Activated CD4-positive, alpha-beta T cell treated with anti-CD3 and anti-CD28 coated beads, Interleukin-2, amount 10 ng/mL, durations not matched to agents 24 days and 14 days (primary cell): ENCODE results near the gene ZBP1. TPM values are rescaled to one million over a fixed set of nuclear protein-coding genes. Genes with fewer than 3 reads are reported as not detected.
A peak's percentile ranks its signal among the peaks of the same experiment; 100 is the strongest.

Experiments used
- DNase-seq: peaks from one replicate; pipeline ENCODE4 v3.0.0; 2022
- H3K27ac Mint-ChIP-seq: one replicate; pipeline ENCODE4 v1.8.0; 2022; ENCODE audit warnings: mild to moderate bottlenecking, mixed read lengths
- H3K27me3 Mint-ChIP-seq: one replicate; pipeline ENCODE4 v1.8.0; 2022; ENCODE audit warnings: mixed read lengths
- H3K36me3 Mint-ChIP-seq: one replicate; pipeline ENCODE4 v1.8.0; 2022; ENCODE audit warnings: low read depth, mild to moderate bottlenecking, mixed read lengths
- H3K4me1 Mint-ChIP-seq: one replicate; pipeline ENCODE4 v1.8.0; 2021; ENCODE audit warnings: mixed read lengths
- H3K4me3 Mint-ChIP-seq: one replicate; pipeline ENCODE4 v1.8.0; 2022; ENCODE audit warnings: mild to moderate bottlenecking, moderate library complexity, mixed read lengths
- H3K9me3 Mint-ChIP-seq: one replicate; pipeline ENCODE4 v1.8.0; 2021; ENCODE audit warnings: mixed read lengths
- intact Hi-C: fragments of 100-400 bp; cut with micrococcal nuclease; formaldehyde crosslinking; loops from one replicate; pipeline ENCODE4 v1.15.1; 2023
- total RNA-seq: library from RNA; stranded (reverse); gene quantifications from 2 replicates; pipeline ENCODE4 v1.2.3, GENCODE V29; 2022

ZBP1 gene
- total RNA-seq, 1 donor from 2014 or later, result 0.51 TPM

DNA sequence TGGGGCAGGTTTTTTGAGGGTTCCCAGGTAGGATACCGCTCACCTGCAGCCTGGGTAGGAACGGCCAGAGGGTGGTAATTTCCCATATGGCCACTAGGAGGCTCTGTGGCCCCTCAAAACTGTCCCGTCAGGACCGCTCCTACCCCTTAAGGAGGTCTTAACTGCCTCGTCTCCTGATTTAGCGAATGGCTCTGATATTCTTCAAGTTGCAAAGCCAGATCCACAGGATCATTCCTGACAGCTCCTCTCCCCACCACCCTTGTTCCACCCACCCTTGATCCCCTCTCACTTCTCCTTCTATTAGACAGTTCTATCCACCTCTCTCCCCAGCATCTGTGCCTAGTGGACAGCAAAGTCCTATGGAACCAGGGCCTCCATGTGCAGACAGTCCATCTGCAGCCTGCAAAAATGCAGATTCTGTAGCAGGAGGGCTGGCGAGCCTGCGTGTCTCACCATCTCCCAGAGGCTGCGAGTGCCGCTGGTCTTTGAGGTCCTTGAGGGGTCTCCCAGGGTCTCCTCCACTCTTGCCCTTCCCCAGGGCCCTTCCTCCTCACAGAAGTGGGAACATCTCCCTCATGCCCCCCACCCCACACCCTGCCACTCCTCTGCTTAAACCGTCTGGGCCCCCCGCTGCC is 34.3 kb upstream of the ZBP1 start:
- DNase-seq, result peak; percentile 85
- H3K4me3 Mint-ChIP-seq, result no peak overlapping the region
- H3K4me1 Mint-ChIP-seq, result peaks cover 11% of the 10 kb centered on the region
- intact Hi-C loops, result loop anchor here (1.0 to 10.0 kb wide), 3 partner anchors 58 to 525 kb away; no protein-coding TSS in a partner anchor
- H3K27ac Mint-ChIP-seq, result no peak overlapping the region
- no peaks in the 10 kb centered on the region for H3K9me3 Mint-ChIP-seq
- no peaks in the 10 kb centered on the region for H3K36me3 Mint-ChIP-seq
- H3K27me3 Mint-ChIP-seq, result peaks cover 3% of the 10 kb centered on the region

DNA sequence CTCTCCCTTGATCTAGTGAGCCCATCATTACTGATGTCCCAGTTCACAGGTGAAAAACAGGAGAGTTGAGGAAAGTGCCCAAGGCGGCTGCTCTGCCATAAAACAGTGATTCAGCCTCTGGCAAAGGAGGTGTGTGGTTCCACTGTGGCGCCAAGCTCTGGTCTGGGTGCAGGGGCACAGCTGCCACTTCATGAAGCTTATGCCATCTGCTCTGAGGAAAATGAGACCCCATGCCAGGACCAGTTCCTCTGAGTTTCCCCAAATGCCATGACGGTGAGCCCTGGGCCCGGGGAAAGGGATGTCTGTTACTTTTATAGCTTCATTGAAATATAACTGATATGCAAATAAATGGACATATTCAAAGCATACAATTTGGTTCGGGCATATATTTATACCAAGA is 33.7 kb upstream of the ZBP1 start:
- Mint-ChIP-seq H3K36me3 (no peaks in the 10 kb centered on the region), H3K4me3 (no peak overlapping the region), H3K4me1 (peaks cover 11% of the 10 kb centered on the region), H3K27me3 (peaks cover 3% of the 10 kb centered on the region), H3K9me3 (no peaks in the 10 kb centered on the region), H3K27ac (no peak overlapping the region)
- DNase-seq, result no peak
- intact Hi-C loops, result loop anchor here (1.0 to 10.0 kb wide), 3 partner anchors 57 to 525 kb away; no protein-coding TSS in a partner anchor

DNA sequence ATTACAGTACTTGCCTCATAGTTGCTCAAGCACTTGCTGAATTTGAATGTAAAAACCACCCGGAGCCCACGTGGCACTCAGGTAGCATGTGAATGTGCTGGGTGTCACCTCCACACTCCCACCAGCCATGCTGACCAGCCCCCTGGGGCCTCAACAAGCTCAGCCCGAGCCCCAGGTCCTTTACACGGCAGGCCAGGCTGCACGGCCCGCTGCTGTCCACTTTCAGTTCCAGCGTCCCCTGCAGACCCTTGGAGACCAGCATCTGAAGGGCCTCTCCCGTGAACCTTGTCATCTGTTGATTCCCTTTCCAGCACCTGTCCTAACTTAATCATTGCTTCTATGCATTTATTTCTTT is 33.3 kb upstream of the ZBP1 start:
- peaks cover 3% of the 10 kb centered on the region for H3K27me3 Mint-ChIP-seq
- no peak for DNase-seq
- H3K4me1 Mint-ChIP-seq, result peaks cover 11% of the 10 kb centered on the region
- H3K9me3 Mint-ChIP-seq, result no peaks in the 10 kb centered on the region
- intact Hi-C loops, result loop anchor here (10.0 kb wide), 1 partner anchor 431 kb away; no protein-coding TSS in a partner anchor
- no peak overlapping the region for H3K4me3 Mint-ChIP-seq
- H3K36me3 Mint-ChIP-seq, result no peaks in the 10 kb centered on the region
- H3K27ac Mint-ChIP-seq, result no peak overlapping the region

DNA sequence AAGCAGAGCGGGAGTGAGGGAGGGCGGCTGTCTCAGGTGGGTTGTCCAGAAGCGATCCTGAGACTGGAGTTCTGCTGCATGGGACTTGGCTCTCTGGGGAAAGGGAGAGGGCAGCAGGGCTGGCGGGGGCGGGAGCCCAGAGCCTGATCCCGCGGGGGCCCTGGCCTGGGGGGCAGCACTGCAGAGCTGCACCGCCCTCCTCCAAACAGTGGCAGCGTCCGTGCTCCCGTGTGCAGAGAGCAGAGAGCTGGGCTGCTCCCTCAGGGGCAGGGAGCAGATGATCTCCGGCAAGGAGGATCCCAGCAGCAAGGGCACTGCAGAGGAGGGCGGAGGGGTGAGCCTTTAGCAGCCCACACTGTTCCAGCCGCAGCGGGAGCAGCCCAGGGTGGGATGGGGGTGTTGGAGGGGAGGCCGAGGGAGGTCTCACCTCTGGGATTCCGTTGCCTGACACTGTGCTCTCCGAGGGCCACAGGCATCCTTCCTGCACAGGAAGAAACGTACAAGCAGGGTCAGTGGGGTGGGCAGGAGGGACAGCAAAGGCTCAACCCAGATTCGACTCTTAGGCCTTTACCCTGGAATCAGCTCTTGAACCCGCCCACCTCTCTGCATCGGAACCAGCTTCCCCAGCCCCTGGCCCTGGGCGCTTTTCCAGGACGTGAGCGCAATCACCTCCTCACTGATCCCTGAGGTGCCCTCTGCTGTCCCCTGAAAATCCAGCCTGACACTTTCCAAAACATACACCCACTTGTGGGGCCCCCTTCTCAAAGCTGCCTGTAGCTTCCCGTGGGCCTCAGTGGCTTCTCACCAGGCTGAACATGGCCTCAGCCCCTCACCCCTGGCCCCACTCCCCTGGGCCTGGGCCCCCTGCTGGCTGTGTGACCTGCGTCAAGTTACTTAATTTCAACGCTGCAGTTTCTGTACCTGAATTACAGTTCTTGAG is 32.6 kb upstream of the ZBP1 start:
- H3K4me3 Mint-ChIP-seq, result no peak overlapping the region
- H3K27ac Mint-ChIP-seq, result no peak overlapping the region
- no peak for DNase-seq
- H3K36me3 Mint-ChIP-seq, result no peaks in the 10 kb centered on the region
- peaks cover 9% of the 10 kb centered on the region for H3K27me3 Mint-ChIP-seq
- H3K9me3 Mint-ChIP-seq, result no peaks in the 10 kb centered on the region
- H3K4me1 Mint-ChIP-seq, result peaks cover 5% of the 10 kb centered on the region
- intact Hi-C loops, result loop anchor here (10.0 kb wide), 1 partner anchor 432 kb away; no protein-coding TSS in a partner anchor

DNA sequence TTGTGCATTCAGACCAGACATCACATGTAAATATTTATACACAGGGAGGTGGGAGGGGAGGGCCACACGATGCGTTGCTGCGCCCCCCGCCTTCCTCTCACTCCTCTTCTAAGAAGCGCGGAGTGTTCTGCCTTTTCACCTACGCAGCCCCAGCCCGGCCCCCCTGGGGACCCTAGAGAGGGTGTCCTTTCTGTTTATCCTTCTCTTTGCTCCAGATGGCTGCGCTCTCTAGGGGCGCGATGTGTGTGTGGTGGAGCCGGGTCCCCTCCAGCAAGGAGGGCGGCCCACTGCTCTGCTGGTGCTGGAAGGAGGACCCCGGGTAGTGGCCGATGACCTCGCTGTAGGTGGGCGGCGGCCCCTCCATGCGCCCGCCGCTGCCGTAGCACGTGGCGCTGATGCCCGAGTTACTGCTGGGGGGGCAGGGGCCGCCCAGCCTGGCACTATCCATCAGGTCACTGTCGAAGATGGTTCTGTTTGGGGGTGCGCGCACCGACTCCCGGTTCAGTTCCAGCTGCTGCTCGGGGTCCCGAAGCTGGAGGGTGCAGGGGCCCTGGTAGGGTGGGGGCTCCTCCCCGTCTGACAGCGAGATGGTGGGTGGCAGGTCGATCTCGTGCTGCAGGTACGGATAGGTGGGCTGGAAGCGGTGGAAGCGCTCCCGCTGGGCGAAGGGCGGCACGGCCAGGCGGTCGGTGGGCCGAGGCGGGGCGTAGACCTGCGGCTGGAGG is 31.8 kb upstream of the ZBP1 start:
- no peaks in the 10 kb centered on the region for H3K9me3 Mint-ChIP-seq
- no peak for DNase-seq
- H3K4me3 Mint-ChIP-seq, result no peak overlapping the region
- no peak overlapping the region for H3K27ac Mint-ChIP-seq
- H3K4me1 Mint-ChIP-seq, result peaks cover 3% of the 10 kb centered on the region
- no peaks in the 10 kb centered on the region for H3K36me3 Mint-ChIP-seq
- peaks cover 12% of the 10 kb centered on the region for H3K27me3 Mint-ChIP-seq
- intact Hi-C loops, result loop anchor here (10.0 kb wide), 1 partner anchor 433 kb away; no protein-coding TSS in a partner anchor

DNA sequence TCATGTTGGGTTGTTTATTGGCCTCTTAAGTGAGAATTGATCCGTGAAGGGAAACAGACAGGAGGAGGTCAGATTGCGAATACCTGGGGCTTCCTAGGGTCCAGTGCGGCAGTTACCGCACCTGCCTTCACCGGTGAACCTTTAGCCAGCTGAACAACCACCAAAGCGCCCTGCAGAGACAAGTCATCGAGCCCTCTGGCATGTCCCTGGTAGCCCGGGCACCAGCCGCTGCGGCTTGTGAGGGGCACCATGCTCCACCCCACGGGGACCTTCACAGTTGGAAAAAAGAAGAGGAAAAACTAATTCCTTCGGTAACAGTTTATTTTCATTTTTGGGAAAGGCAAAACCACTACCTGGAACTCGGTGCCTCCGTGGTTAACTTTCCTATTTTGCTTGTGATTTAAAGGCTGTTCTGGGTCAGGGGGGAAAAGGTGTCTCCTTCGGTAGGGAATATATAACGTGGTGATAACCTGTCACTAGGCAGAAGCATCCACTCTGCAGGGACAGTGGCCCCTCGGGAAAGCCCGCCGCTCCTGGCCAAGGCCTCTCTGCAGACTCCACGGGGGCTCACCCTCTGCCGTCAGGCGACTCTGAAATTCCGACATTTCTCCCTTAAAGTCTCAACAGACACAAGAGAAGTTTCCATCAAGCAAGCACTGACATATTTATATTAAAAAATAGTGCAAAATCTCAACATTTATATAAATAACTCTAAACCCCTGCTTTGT is 30.7 kb upstream of the ZBP1 start:
- Mint-ChIP-seq H3K4me3 (no peak overlapping the region), H3K4me1 (peaks cover 3% of the 10 kb centered on the region), H3K9me3 (no peaks in the 10 kb centered on the region), H3K36me3 (no peaks in the 10 kb centered on the region), H3K27ac (no peak overlapping the region), H3K27me3 (peaks cover 20% of the 10 kb centered on the region)
- DNase-seq, result no peak
- intact Hi-C loops, result loop anchor here (10.0 kb wide), 1 partner anchor 434 kb away; no protein-coding TSS in a partner anchor

DNA sequence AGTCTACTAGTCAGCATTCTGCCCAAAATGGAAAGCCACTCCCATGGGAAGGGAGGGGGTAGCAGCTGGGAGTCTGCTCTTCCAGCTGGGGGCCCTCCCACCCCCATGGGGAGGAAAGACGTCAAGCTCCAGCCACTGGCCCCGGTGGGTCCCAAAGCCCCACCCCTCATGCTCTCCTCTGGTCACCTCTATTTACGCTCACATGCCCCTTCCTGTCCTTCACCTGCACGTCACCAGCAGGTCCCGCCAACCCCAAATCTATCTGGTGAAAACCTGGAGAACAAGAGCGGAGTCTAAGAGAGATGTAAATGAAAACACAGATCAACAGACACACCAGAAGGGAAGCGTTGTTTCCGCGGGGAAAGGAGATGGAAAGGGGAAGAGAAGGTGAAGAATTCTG is 30.0 kb upstream of the ZBP1 start:
- Mint-ChIP-seq H3K4me1 (peaks cover 3% of the 10 kb centered on the region), H3K27me3 (peaks cover 24% of the 10 kb centered on the region), H3K27ac (no peak overlapping the region), H3K4me3 (no peak overlapping the region), H3K9me3 (no peaks in the 10 kb centered on the region), H3K36me3 (no peaks in the 10 kb centered on the region)
- intact Hi-C loops, result loop anchor here (10.0 kb wide), 1 partner anchor 435 kb away; no protein-coding TSS in a partner anchor
- DNase-seq, result no peak

DNA sequence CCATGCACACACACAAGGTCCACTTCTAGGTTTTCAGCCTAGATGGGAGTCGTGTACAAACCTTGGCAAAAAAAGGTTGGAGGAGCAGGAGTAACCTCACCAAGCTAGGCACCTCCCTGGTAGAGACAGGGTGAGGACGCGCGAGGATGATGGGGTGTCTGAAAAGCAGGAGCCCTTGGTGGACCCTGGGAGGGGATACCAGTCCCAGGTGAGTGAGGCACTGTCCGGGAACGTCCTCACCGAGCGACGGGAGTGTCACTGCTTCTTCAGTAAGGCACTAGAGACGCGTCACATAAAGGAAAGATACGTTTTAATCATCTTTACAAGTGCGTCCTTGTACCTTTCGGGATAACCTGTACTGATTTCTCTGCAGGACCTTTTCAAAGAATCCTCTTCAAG is 29.4 kb upstream of the ZBP1 start:
- Mint-ChIP-seq H3K4me1 (peaks cover 3% of the 10 kb centered on the region), H3K36me3 (no peaks in the 10 kb centered on the region), H3K27me3 (peaks cover 30% of the 10 kb centered on the region), H3K4me3 (no peak overlapping the region), H3K9me3 (no peaks in the 10 kb centered on the region), H3K27ac (no peak overlapping the region)
- DNase-seq, result no peak
- intact Hi-C loops, result loop anchor here (10.0 kb wide), 1 partner anchor 435 kb away; no protein-coding TSS in a partner anchor

DNA sequence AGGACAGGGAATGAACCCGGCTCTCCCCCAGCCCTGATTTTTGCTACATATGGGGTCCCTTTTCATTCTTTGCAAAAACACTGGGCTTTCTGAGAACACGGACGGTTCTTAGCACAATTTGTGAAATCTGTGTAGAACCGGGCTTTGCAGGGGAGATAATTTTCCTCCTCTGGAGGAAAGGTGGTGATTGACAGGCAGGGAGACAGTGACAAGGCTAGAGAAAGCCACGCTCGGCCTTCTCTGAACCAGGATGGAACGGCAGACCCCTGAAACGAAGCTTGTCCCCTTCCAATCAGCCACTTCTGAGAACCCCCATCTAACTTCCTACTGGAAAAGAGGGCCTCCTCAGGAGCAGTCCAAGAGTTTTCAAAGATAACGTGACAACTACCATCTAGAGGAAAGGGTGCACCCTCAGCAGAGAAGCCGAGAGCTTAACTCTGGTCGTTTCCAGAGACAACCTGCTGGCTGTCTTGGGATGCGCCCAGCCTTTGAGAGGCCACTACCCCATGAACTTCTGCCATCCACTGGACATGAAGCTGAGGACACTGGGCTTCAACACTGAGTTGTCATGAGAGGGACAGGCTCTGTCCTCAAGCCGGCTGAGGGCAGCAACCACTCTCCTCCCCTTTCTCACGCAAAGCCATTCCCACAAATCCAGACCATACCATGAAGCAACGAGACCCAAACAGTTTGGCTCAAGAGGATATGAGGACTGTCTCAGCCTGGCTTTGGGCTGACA is 28.8 kb upstream of the ZBP1 start:
- Mint-ChIP-seq H3K27me3 (peaks cover 34% of the 10 kb centered on the region), H3K9me3 (peaks cover 2% of the 10 kb centered on the region), H3K4me3 (no peak overlapping the region), H3K36me3 (no peaks in the 10 kb centered on the region), H3K4me1 (no peaks in the 10 kb centered on the region), H3K27ac (no peak overlapping the region)
- intact Hi-C loops, result no loop called here
- DNase-seq, result no peak

DNA sequence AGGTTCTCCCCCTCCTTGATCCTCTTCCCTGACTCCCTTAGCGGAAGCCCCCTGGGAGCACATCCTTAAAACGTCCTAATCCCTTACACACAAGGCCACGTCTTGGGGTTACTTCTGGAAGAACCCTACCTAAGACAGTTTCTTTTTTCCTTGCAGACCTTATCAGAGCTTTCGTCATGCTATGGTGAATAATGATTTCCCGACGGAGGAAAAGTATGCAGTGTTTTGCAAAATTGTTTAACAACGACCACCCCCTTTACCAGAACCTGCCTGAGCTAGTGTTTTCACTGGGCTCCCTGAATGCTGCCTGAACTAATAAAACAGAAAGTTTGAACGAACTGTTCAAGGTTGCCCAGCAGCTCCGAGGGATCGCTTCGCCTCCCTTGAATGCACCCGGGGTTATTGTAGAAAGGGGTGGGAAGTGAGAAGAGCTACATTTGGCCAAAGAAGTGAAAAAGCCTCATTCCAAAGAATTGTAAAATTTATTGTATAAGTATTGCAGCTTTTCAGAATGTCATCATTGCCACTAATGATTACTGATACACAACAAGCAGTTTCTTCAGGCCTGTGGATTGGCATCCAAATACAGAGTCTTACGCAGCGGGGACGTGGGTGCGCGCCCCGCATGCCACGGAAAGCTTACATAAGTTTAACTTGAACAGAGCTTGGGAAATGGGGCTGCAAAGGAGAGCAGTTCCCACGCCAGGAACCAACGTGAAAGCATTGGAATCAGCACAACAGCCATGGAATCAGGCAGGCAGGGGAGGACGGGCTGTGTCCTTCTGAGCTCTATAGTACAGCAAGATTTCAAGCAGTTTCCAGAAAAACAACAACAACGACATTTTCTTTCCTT is 27.9 kb upstream of the ZBP1 start:
- no peak overlapping the region for H3K4me3 Mint-ChIP-seq

DNA sequence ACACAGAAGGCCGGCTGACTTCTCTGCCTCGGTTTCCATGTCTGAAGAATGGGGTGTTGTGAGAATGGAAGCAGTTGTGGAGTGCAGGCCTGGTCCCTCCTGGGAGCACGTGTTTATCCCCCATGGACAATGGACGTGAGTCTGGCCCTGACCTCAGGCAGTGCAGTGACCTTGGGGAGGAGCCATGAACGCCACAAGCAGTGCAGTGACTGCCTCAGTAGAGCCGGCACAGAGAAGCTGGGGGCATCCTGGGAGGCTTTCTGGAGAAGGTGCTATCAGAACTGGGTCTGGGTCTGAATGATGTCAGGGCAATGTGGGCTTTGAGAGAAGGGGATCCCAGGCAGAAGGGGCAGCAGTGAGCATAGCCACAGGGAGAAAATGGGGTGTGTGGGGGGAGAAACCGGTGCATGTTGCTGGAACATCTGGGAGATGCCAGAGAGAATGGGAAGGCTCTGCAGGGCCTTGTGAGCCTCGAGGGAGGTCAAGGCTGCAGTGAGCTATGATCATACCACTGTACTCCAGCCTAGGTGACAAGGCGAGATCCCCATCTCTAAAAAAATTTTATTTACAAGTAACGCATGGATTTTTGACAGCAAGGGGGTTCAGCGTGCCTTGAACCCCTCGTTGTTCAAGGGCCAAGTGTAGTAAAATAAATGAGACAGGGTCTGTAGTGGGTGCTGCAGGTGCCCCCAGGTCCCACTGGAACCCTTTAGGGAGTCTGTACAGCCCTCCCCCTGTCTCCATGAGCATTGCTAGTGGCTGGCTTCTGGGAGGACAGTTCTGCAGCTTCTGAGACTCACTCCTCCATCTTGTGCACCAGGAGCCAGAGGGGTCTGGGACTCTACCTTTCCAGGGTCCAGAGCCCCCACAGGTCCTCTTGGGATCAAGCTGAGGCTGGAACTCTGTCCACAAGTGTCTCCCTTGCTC is 27.0 kb upstream of the ZBP1 start:
- H3K4me1 Mint-ChIP-seq, result no peaks in the 10 kb centered on the region
- no peak for DNase-seq
- H3K27me3 Mint-ChIP-seq, result peaks cover 46% of the 10 kb centered on the region
- no peak overlapping the region for H3K4me3 Mint-ChIP-seq
- H3K36me3 Mint-ChIP-seq, result no peaks in the 10 kb centered on the region
- intact Hi-C loops, result no loop called here
- peaks cover 6% of the 10 kb centered on the region for H3K9me3 Mint-ChIP-seq
- H3K27ac Mint-ChIP-seq, result no peak overlapping the region

More for the DNA sequence above, 27.9 kb upstream of the ZBP1 start:
- DNase-seq, result no peak
- Mint-ChIP-seq H3K27ac (no peak overlapping the region), H3K9me3 (peaks cover 6% of the 10 kb centered on the region), H3K4me1 (no peaks in the 10 kb centered on the region), H3K27me3 (peaks cover 40% of the 10 kb centered on the region), H3K36me3 (no peaks in the 10 kb centered on the region)
- intact Hi-C loops, result no loop called here
